Lower leg skin (tissue), 4 donors: ENCODE data around the gene POLK. TPM values are rescaled to one million over a fixed set of nuclear protein-coding genes. Genes with fewer than 3 reads are reported as not detected.
"Not testable (repeated sequence)": the region's sequence is repeated elsewhere in the genome, so short reads cannot be mapped to it uniquely, and the experiment has no call there.

Experiments
- DNase-seq, 2 donors: peaks; one replicate each; pipeline ENCODE4 v3.0.0-alpha.2; 2019; ENCODE audit warnings: low spot score in 2 of 2
- H3K4me3 ChIP-seq: fragments of 200-600 bp; sonication (generic); 2 replicates; pipeline ENCODE4 v1.5.1; 2017; ENCODE audit warnings: mild to moderate bottlenecking, low read depth; ENCODE audit not compliant: poor library complexity, severe bottlenecking
- CTCF ChIP-seq, 3 donors: fragments of 450-650 bp; IDR thresholded peaks; one replicate each; pipeline ENCODE4 v1.5.1; 2016; ENCODE audit warnings: antibody characterized with exemption in 3 of 3, mild to moderate bottlenecking in 3 of 3, moderate library complexity in 2 of 3
- POLR2A ChIP-seq, 2 donors: fragments of 450-650 bp; IDR thresholded peaks; one replicate each; pipeline ENCODE4 v1.6.1; 2016 to 2017; ENCODE audit warnings: antibody characterized with exemption in 2 of 2, mild to moderate bottlenecking in 1 of 2, moderate library complexity in 1 of 2
- WGBS, 2 donors: methylation state at CpG; one replicate each; pipeline ENCODE4 v1.1.5; 2018; 5-methylcytosine and 5-hydroxymethylcytosine counted together
- intact Hi-C: fragments of 100-400 bp; cut with DNase I; formaldehyde crosslinking; loops from one replicate; pipeline ENCODE4 v1.15.0; 2023; ENCODE audit warnings: low total_unique reads
- total RNA-seq, 4 donors: library from RNA; depleted of rRNA; stranded (reverse); fragments of >200 nt; gene quantifications; one replicate each; pipeline ENCODE4 v1.1.0, GENCODE V29; 2016

POLK gene
- total RNA-seq, 4 donors from 2014 or later: 18.0 to 24.9 (median 19.7) TPM

GRCh38 chr5:75529185-75529584 is 17.5 kb downstream of the POLK start:
- no peak for DNase-seq
- TF ChIP-seq CTCF (IDR thresholded peaks at IDR 0.05) (no peak), POLR2A (IDR thresholded peaks at IDR 0.05) (no peak)
- H3K4me3 ChIP-seq: no peak overlapping the region
- intact Hi-C loops: no loop called here

GRCh38 chr5:75532190-75532589 is 20.5 kb downstream of the POLK start:
- DNase-seq: no peak
- 99 to 100% methylated on average over 2 of the region's 2 CpGs for WGBS, 2 donors
- intact Hi-C loops: no loop called here
- TF ChIP-seq CTCF (IDR thresholded peaks at IDR 0.05): no peak
- TF ChIP-seq POLR2A (IDR thresholded peaks at IDR 0.05): no peak
- H3K4me3 ChIP-seq: no peak overlapping the region

GRCh38 chr5:75533716-75534115 is 22.0 kb downstream of the POLK start:
- H3K4me3 ChIP-seq, intact Hi-C loops, DNase-seq: not testable (repeated sequence)
- WGBS, 2 donors: 100% methylated on average over 1 of the region's 1 CpG

GRCh38 chr5:75534734-75535133 is 23.0 kb downstream of the POLK start:
- DNase-seq: no peak
- 97 to 98% methylated on average over 2 of the region's 2 CpGs for WGBS, 2 donors
- intact Hi-C loops: no loop called here
- TF ChIP-seq POLR2A (IDR thresholded peaks at IDR 0.05): no peak
- TF ChIP-seq CTCF (IDR thresholded peaks at IDR 0.05): no peak
- no peak overlapping the region for H3K4me3 ChIP-seq

GRCh38 chr5:75536147-75536546 is 24.5 kb downstream of the POLK start:
- no peak for DNase-seq
- H3K4me3 ChIP-seq: no peak overlapping the region
- no peak for TF ChIP-seq POLR2A (IDR thresholded peaks at IDR 0.05)
- TF ChIP-seq CTCF (IDR thresholded peaks at IDR 0.05): no peak
- intact Hi-C loops: no loop called here
- WGBS, 2 donors: 83 to 91% methylated on average over 3 of the region's 3 CpGs

GRCh38 chr5:75536694-75537360 is 25.1 kb downstream of the POLK start:
- no peak for TF ChIP-seq CTCF (IDR thresholded peaks at IDR 0.05)
- no peak for TF ChIP-seq POLR2A (IDR thresholded peaks at IDR 0.05)
- DNase-seq: no peak
- 83 to 86% methylated on average over 3 to 4 of the region's 6 CpGs for WGBS, 2 donors
- intact Hi-C loops: no loop called here
- no peak overlapping the region for H3K4me3 ChIP-seq
